Smooth muscle cell (in vitro differentiated cells): ENCODE data around the gene HDAC11. TPM values are rescaled to one million over a fixed set of nuclear protein-coding genes. Genes with fewer than 3 reads are reported as not detected.

Experiments
- DNase-seq: peaks from one replicate; lab custom pipeline; 2025; ENCODE audit not compliant: unreplicated experiment; lab: John Stamatoyannopoulos, UW
- H2AFZ ChIP-seq: fragments of 200-600 bp; sonication (generic); 2 replicates; pipeline ENCODE4 v1.6.0; 2016; ENCODE audit warnings: antibody characterized with exemption, low read depth, mild to moderate bottlenecking
- H3F3A ChIP-seq: fragments of 200-600 bp; sonication (generic); 2 replicates; pipeline ENCODE4 v1.6.0; 2017; ENCODE audit warnings: antibody characterized with exemption, low read depth
- H3K27ac ChIP-seq: fragments of 200-600 bp; sonication (generic); 2 replicates; pipeline ENCODE4 v1.5.1; 2016; ENCODE audit warnings: low read depth, mild to moderate bottlenecking
- H3K27me3 ChIP-seq: fragments of 200-600 bp; sonication (generic); 2 replicates; pipeline ENCODE4 v1.6.1; 2016; ENCODE audit warnings: low read depth, mild to moderate bottlenecking
- H3K36me3 ChIP-seq: fragments of 200-600 bp; sonication (generic); 2 replicates; pipeline ENCODE4 v1.5.1; 2016; ENCODE audit warnings: low read depth
- H3K4me1 ChIP-seq: fragments of 200-600 bp; sonication (generic); 2 replicates; pipeline ENCODE4 v1.5.1; 2016; ENCODE audit warnings: low read depth
- H3K4me2 ChIP-seq: fragments of 200-600 bp; sonication (generic); 2 replicates; pipeline ENCODE4 v1.6.0; 2016; ENCODE audit warnings: mild to moderate bottlenecking
- H3K4me3 ChIP-seq: fragments of 200-600 bp; sonication (generic); 2 replicates; pipeline ENCODE4 v1.5.1; 2016; ENCODE audit warnings: mild to moderate bottlenecking
- H3K79me2 ChIP-seq: fragments of 200-600 bp; sonication (generic); 2 replicates; pipeline ENCODE4 v1.6.0; 2016; ENCODE audit warnings: low read depth, mild to moderate bottlenecking
- H3K9ac ChIP-seq: fragments of 200-600 bp; sonication (generic); 2 replicates; pipeline ENCODE4 v1.6.0; 2016; ENCODE audit warnings: low read depth
- H3K9me3 ChIP-seq: fragments of 200-600 bp; sonication (generic); replicated peaks from 2 replicates; pipeline ENCODE4 v1.5.1; 2016; ENCODE audit warnings: low read depth
- H4K20me1 ChIP-seq: fragments of 200-600 bp; sonication (generic); 2 replicates; pipeline ENCODE4 v1.6.0; 2016; ENCODE audit warnings: low read depth
- WGBS: methylation state at CpG from one replicate; pipeline ENCODE4 v1.1.7; 2016; ENCODE audit warnings: low lambda C conversion rate; 5-methylcytosine and 5-hydroxymethylcytosine counted together
- polyA plus RNA-seq: library from polyadenylated mRNA; unstranded; fragments of >200 nt; fragmentation: Nextera tagmentation; extraction: Ambion mirVana; gene quantifications from 2 replicates; pipeline ENCODE4 v1.2.1, GENCODE V29; 2016
- total RNA-seq: library from RNA; depleted of rRNA; stranded (reverse); fragments of >200 nt; gene quantifications from 2 replicates; pipeline ENCODE4 v1.2.3, GENCODE V29; 2014
- TF ChIP-seq, protein P1 (sequence below): fragments of 200-600 bp; sonication (generic); IDR thresholded peaks from 2 replicates; pipeline ENCODE4 v1.5.1; 2017; ENCODE audit warnings: borderline replicate concordance, mild to moderate bottlenecking, antibody characterized with exemption; ENCODE audit not compliant: insufficient read depth, poor library complexity, severe bottlenecking

The HDAC11 gene
- total and polyA plus RNA-seq, 2 experiments from 2014 or later, result 9.6 to 14.8 TPM

DNA sequence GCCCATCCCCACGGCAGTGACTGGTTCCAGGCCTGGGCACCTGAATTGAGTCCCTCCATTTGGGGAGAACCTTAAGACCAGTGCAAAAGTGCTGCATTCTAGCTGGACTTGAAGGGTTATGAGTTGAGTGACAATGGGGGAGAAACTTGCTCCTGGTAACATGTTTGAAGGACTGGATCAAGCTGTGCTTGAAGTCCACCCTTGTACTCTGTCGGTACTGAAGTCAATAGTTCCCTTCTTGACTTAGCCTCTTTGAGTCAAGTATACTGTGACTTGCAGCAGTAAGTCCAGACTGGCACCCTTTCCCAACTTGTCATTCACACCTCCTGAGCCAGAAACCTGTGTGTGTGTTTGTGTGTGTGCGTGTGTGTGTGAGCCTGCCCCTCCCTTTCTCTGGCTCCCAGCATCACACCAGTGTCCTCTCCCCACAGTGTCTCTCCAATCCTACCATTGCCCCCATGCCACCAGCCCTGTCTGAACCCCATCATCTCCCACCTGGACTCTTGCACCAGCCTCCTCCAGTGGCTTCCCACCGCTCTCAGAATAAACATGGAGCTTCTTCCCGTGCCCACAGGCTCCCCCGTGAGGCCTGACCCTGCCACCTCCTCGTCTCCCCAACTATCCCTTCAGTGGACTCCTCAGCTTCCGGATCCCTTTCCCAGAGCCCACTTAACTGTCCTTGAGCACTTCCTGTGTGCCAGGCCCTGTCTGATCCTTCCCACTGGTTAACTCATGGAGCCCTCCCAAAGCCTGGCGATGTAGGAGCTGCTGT lies 58.6 kb downstream of the HDAC11 start:
- H3K79me2 ChIP-seq, result no peaks in the 10 kb centered on the region
- H3K9ac ChIP-seq, result no peak overlapping the region
- no peaks in the 10 kb centered on the region for H3K36me3 ChIP-seq
- H3K9me3 ChIP-seq, result no peaks in the 10 kb centered on the region
- DNase-seq, result no peak
- no peaks in the 10 kb centered on the region for H3K27me3 ChIP-seq
- H3K4me3 ChIP-seq, result no peak overlapping the region
- H2AFZ ChIP-seq, result peak overlapping the region; percentile 45
- H3K27ac ChIP-seq, result peak overlapping the region; percentile 56
- no peaks in the 10 kb centered on the region for H4K20me1 ChIP-seq
- H3K4me1 ChIP-seq, result peaks cover 9% of the 10 kb centered on the region
- H3F3A ChIP-seq, result peaks cover 27% of the 10 kb centered on the region
- 82% methylated on average over 9 of the region's 9 CpGs for WGBS
- TF ChIP-seq, protein P1, sequence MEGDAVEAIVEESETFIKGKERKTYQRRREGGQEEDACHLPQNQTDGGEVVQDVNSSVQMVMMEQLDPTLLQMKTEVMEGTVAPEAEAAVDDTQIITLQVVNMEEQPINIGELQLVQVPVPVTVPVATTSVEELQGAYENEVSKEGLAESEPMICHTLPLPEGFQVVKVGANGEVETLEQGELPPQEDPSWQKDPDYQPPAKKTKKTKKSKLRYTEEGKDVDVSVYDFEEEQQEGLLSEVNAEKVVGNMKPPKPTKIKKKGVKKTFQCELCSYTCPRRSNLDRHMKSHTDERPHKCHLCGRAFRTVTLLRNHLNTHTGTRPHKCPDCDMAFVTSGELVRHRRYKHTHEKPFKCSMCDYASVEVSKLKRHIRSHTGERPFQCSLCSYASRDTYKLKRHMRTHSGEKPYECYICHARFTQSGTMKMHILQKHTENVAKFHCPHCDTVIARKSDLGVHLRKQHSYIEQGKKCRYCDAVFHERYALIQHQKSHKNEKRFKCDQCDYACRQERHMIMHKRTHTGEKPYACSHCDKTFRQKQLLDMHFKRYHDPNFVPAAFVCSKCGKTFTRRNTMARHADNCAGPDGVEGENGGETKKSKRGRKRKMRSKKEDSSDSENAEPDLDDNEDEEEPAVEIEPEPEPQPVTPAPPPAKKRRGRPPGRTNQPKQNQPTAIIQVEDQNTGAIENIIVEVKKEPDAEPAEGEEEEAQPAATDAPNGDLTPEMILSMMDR, result no peak
- peak overlapping the region; percentile 45 for H3K4me2 ChIP-seq

DNA sequence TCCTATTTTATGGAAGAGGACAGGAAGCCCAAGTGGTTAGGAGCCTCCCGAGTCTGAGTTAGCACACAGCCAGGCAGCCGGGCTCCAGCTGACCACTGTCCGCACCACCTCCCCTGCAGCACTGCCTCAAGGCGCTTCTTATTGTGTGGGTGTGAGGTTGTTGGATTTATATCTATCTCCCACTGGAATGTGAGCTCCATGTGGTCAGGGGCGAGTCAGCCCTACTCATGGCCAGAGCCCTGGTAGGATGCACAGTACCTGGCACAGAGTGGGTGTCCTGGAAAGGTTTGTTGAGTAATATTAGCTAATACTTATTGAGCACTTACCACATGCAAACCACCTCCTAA lies 59.2 kb downstream of the HDAC11 start:
- H2AFZ ChIP-seq, result peak overlapping the region; percentile 45
- H3K36me3 ChIP-seq, result no peaks in the 10 kb centered on the region
- TF ChIP-seq, protein P1, result no peak
- WGBS, result 24% methylated on average over 5 of the region's 5 CpGs
- peak overlapping the region; percentile 56 for H3K27ac ChIP-seq
- no peaks in the 10 kb centered on the region for H3K9me3 ChIP-seq
- no peaks in the 10 kb centered on the region for H3K79me2 ChIP-seq
- H3K4me2 ChIP-seq, result peak overlapping the region; percentile 45
- no peaks in the 10 kb centered on the region for H3K27me3 ChIP-seq
- no peaks in the 10 kb centered on the region for H4K20me1 ChIP-seq
- no peak overlapping the region for H3K9ac ChIP-seq
- no peak for DNase-seq
- no peak overlapping the region for H3K4me3 ChIP-seq
- H3K4me1 ChIP-seq, result peaks cover 9% of the 10 kb centered on the region
- peaks cover 33% of the 10 kb centered on the region for H3F3A ChIP-seq

DNA sequence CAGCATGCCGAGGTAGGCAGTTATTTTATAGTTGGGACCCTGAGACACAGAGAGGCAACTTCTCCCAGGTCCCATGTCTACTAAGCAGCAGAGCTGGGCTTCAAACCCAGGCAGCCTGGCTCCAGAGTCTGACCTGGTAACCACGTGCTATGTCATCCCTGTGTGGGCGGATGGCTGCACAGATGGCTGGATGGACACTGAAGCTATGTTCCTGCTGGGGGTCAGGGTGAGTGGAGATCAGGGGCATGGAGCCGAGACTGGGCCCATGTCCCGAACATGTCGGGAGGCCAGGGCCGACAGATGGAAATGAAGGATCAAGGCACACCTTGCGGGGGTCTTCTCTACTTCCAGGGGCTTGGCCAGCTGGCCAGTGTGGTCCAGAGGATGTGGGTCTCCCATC lies 59.6 kb downstream of the HDAC11 start:
- no peaks in the 10 kb centered on the region for H3K36me3 ChIP-seq
- TF ChIP-seq, protein P1, result no peak
- no peak for DNase-seq
- peak overlapping the region; percentile 45 for H3K4me2 ChIP-seq
- H3K27me3 ChIP-seq, result no peaks in the 10 kb centered on the region
- H3K79me2 ChIP-seq, result no peaks in the 10 kb centered on the region
- H3K4me1 ChIP-seq, result peaks cover 9% of the 10 kb centered on the region
- H4K20me1 ChIP-seq, result no peaks in the 10 kb centered on the region
- H3K27ac ChIP-seq, result peak overlapping the region; percentile 56
- no peak overlapping the region for H2AFZ ChIP-seq
- no peak overlapping the region for H3K9ac ChIP-seq
- WGBS, result 78% methylated on average over 8 of the region's 8 CpGs
- no peaks in the 10 kb centered on the region for H3K9me3 ChIP-seq
- H3F3A ChIP-seq, result peaks cover 34% of the 10 kb centered on the region
- H3K4me3 ChIP-seq, result no peak overlapping the region
